HEK293 (cell line): Measurements from ENCODE around the gene TBXA2R.

Experiments
- BCL11A ChIP-seq: fragments of 450-650 bp; formaldehyde crosslinking; IDR thresholded peaks from 2 replicates; pipeline ENCODE4 v1.5.1; 2016; ENCODE audit warnings: low read depth, missing biosample characterization, missing genetic modification characterization
- BCL11B ChIP-seq: fragments of 450-650 bp; formaldehyde crosslinking; IDR thresholded peaks from 2 replicates; pipeline ENCODE4 v1.5.1; 2016; ENCODE audit warnings: low read depth, missing biosample characterization, missing genetic modification characterization
- GLIS2 ChIP-seq: fragments of 450-650 bp; formaldehyde crosslinking; IDR thresholded peaks from 2 replicates; pipeline ENCODE4 v1.5.1; 2016; ENCODE audit warnings: missing biosample characterization, missing genetic modification characterization
- HOXA7 ChIP-seq: sonication (generic); formaldehyde crosslinking; IDR thresholded peaks from 2 replicates; pipeline ENCODE4 v1.8.1; 2022; ENCODE audit warnings: missing genetic modification reagents, borderline replicate concordance
- OSR2 ChIP-seq: fragments of 450-650 bp; formaldehyde crosslinking; IDR thresholded peaks from 2 replicates; pipeline ENCODE4 v1.5.1; 2016; ENCODE audit warnings: missing biosample characterization, missing genetic modification characterization
- SP3 ChIP-seq: fragments of 450-650 bp; formaldehyde crosslinking; IDR thresholded peaks from 2 replicates; pipeline ENCODE4 v1.5.1; 2016; ENCODE audit warnings: missing biosample characterization, missing genetic modification characterization
- ZBTB1 ChIP-seq: fragments of 450-650 bp; formaldehyde crosslinking; IDR thresholded peaks from 2 replicates; pipeline ENCODE4 v1.5.1; 2016; ENCODE audit warnings: missing biosample characterization, missing genetic modification characterization
- ZBTB11 ChIP-seq: fragments of 450-650 bp; formaldehyde crosslinking; conservative IDR thresholded peaks from 2 replicates; pipeline ENCODE4 v1.5.1; 2016; ENCODE audit warnings: low read depth, missing biosample characterization, missing genetic modification characterization
- ZBTB48 ChIP-seq: fragments of 450-650 bp; formaldehyde crosslinking; IDR thresholded peaks from 2 replicates; pipeline ENCODE4 v1.5.1; 2016; ENCODE audit warnings: missing biosample characterization, missing genetic modification characterization
- ZBTB7A ChIP-seq: fragments of 450-650 bp; formaldehyde crosslinking; IDR thresholded peaks from 2 replicates; pipeline ENCODE4 v1.5.1; 2016; ENCODE audit warnings: low read depth, missing biosample characterization, missing genetic modification characterization
- ZFP41 ChIP-seq: fragments of 450-650 bp; formaldehyde crosslinking; IDR thresholded peaks from 2 replicates; pipeline ENCODE4 v1.5.1; 2016; ENCODE audit warnings: missing biosample characterization, missing genetic modification characterization, borderline replicate concordance
- ZNF121 ChIP-seq: fragments of 450-650 bp; formaldehyde crosslinking; IDR thresholded peaks from 2 replicates; pipeline ENCODE4 v1.5.1; 2016; ENCODE audit warnings: missing biosample characterization, missing genetic modification characterization
- ZNF133 ChIP-seq: fragments of 450-650 bp; formaldehyde crosslinking; IDR thresholded peaks from 2 replicates; pipeline ENCODE4 v1.5.1; 2016; ENCODE audit warnings: missing biosample characterization, missing genetic modification characterization
- ZNF146 ChIP-seq: fragments of 450-650 bp; formaldehyde crosslinking; IDR thresholded peaks from 2 replicates; pipeline ENCODE4 v1.5.1; 2016; ENCODE audit warnings: missing biosample characterization, missing genetic modification characterization
- ZNF157 ChIP-seq: fragments of 450-650 bp; formaldehyde crosslinking; IDR thresholded peaks from 2 replicates; pipeline ENCODE4 v1.5.1; 2016; ENCODE audit warnings: missing biosample characterization, missing genetic modification characterization
- ZNF184 ChIP-seq: fragments of 450-650 bp; IDR thresholded peaks from 2 replicates; pipeline ENCODE4 v1.5.1; 2018; ENCODE audit warnings: missing biosample characterization, mild to moderate bottlenecking, missing genetic modification characterization
- ZNF248 ChIP-seq: fragments of 450-650 bp; formaldehyde crosslinking; IDR thresholded peaks from 2 replicates; pipeline ENCODE4 v1.5.1; 2017; ENCODE audit warnings: missing biosample characterization, missing genetic modification characterization
- ZNF335 ChIP-seq: fragments of 450-650 bp; formaldehyde crosslinking; conservative IDR thresholded peaks from 2 replicates; pipeline ENCODE4 v1.5.1; 2016; ENCODE audit warnings: missing biosample characterization, missing genetic modification characterization
- ZNF341 ChIP-seq: fragments of 450-650 bp; formaldehyde crosslinking; IDR thresholded peaks from 2 replicates; pipeline ENCODE4; 2016; ENCODE audit warnings: low read depth, missing biosample characterization, missing genetic modification characterization
- ZNF362 ChIP-seq: fragments of 450-650 bp; formaldehyde crosslinking; IDR thresholded peaks from 2 replicates; pipeline ENCODE4 v1.5.1; 2016; ENCODE audit warnings: missing biosample characterization, missing genetic modification characterization
- ZNF416 ChIP-seq: fragments of 450-650 bp; formaldehyde crosslinking; IDR thresholded peaks from 2 replicates; pipeline ENCODE4 v1.5.1; 2016; ENCODE audit warnings: missing biosample characterization, missing genetic modification characterization
- ZNF473 ChIP-seq: fragments of 450-650 bp; formaldehyde crosslinking; IDR thresholded peaks from 2 replicates; pipeline ENCODE4 v1.5.1; 2017; ENCODE audit warnings: missing biosample characterization, missing genetic modification characterization
- ZNF530 ChIP-seq: fragments of 450-650 bp; formaldehyde crosslinking; IDR thresholded peaks from 2 replicates; pipeline ENCODE4 v1.5.1; 2016; ENCODE audit warnings: low read depth, missing biosample characterization, missing genetic modification characterization
- ZNF544 ChIP-seq: fragments of 450-650 bp; formaldehyde crosslinking; IDR thresholded peaks from 2 replicates; pipeline ENCODE4 v1.5.0; 2017; ENCODE audit warnings: missing biosample characterization, missing genetic modification characterization
- ZNF555 ChIP-seq: fragments of 450-650 bp; formaldehyde crosslinking; conservative IDR thresholded peaks from 2 replicates; pipeline ENCODE4 v1.5.1; 2017; ENCODE audit warnings: missing biosample characterization, mild to moderate bottlenecking, missing genetic modification characterization, inconsistent platforms
- ZNF623 ChIP-seq: fragments of 450-650 bp; formaldehyde crosslinking; IDR thresholded peaks from 2 replicates; pipeline ENCODE4 v1.5.1; 2016; ENCODE audit warnings: missing biosample characterization, missing genetic modification characterization
- ZNF692 ChIP-seq: fragments of 450-650 bp; formaldehyde crosslinking; IDR thresholded peaks from 2 replicates; pipeline ENCODE4 v1.5.1; 2016; ENCODE audit warnings: missing biosample characterization, missing genetic modification characterization
- TF ChIP-seq, protein P1 (sequence below): fragments of 450-650 bp; formaldehyde crosslinking; IDR thresholded peaks from 2 replicates; pipeline ENCODE4 v1.5.1; 2017; ENCODE audit warnings: missing biosample characterization, missing genetic modification characterization
- TF ChIP-seq, protein P2 (sequence below): fragments of 450-650 bp; IDR thresholded peaks from 2 replicates; pipeline ENCODE4 v1.5.1; 2018; ENCODE audit warnings: missing biosample characterization, mild to moderate bottlenecking, missing genetic modification characterization
- TF ChIP-seq, protein P3 (sequence below): fragments of 450-650 bp; formaldehyde crosslinking; IDR thresholded peaks from 2 replicates; pipeline ENCODE4 v1.5.1; 2017; ENCODE audit warnings: missing biosample characterization, mild to moderate bottlenecking, missing genetic modification characterization, moderate library complexity

TBXA2R gene

DNA sequence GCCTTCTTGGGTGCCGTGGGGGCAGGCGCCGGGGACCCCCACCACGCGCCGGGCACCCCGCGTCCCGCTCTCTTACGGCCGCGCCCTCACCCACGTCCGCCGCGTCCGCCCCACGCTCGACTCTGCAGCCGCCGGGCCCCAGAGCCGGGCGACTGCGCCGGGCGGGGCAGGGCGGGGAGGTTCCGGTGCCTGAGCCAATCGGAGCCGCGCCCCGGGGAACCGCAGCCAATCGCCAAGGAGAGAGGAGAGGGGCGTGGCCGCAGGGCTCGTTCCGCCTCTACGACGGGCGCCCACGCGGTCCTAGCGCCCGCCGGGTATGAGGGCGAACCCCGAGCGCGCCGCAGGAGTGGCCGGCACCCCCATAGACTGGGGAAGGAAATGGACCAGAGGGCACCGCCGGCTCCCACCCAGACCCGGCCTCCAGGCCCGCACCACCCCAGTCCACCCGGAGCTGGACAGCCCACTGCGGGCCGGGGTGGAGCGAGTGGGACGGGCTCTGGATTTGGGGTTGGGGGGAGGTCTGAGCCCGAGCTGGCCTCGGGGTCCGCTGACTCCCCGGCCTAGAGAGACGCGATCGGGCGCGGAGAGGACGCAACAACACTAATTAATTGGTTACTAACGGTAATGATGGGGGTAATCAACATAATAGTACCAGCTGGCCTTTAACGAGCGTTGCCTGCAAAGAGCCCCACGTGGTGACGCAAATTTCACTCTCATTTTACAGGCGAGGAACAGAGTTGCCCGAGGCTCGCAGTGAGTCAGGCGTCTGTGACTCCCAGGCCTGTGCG is 49.0 kb downstream of the TBXA2R start, which contains the start of gene MFSD12 (continued):
- TF ChIP-seq ZNF335 (tag by site-specific recombination): peak; percentile 99
- no peak for TF ChIP-seq ZNF555 (tag by site-specific recombination)
- TF ChIP-seq, protein P1, sequence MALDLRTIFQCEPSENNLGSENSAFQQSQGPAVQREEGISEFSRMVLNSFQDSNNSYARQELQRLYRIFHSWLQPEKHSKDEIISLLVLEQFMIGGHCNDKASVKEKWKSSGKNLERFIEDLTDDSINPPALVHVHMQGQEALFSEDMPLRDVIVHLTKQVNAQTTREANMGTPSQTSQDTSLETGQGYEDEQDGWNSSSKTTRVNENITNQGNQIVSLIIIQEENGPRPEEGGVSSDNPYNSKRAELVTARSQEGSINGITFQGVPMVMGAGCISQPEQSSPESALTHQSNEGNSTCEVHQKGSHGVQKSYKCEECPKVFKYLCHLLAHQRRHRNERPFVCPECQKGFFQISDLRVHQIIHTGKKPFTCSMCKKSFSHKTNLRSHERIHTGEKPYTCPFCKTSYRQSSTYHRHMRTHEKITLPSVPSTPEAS (tag by site-specific recombination): no peak
- TF ChIP-seq ZBTB7A: peak; percentile 79; the same call in 1 of the 2 replicates
- no peak for TF ChIP-seq ZNF544 (tag by site-specific recombination)
- no peak for TF ChIP-seq ZNF248 (tag by site-specific recombination)
- no peak for TF ChIP-seq ZBTB48
- TF ChIP-seq BCL11A (tag by site-specific recombination): no peak
- TF ChIP-seq ZNF146: no peak
- TF ChIP-seq ZNF473: no peak
- TF ChIP-seq ZNF416 (tag by site-specific recombination): no peak
- peak; percentile 98 for TF ChIP-seq SP3 (tag by site-specific recombination)
- no peak for TF ChIP-seq ZNF157 (tag by site-specific recombination)
- TF ChIP-seq ZNF362 (tag by site-specific recombination): no peak
- TF ChIP-seq ZNF133 (tag by site-specific recombination): no peak
- TF ChIP-seq, protein P2, sequence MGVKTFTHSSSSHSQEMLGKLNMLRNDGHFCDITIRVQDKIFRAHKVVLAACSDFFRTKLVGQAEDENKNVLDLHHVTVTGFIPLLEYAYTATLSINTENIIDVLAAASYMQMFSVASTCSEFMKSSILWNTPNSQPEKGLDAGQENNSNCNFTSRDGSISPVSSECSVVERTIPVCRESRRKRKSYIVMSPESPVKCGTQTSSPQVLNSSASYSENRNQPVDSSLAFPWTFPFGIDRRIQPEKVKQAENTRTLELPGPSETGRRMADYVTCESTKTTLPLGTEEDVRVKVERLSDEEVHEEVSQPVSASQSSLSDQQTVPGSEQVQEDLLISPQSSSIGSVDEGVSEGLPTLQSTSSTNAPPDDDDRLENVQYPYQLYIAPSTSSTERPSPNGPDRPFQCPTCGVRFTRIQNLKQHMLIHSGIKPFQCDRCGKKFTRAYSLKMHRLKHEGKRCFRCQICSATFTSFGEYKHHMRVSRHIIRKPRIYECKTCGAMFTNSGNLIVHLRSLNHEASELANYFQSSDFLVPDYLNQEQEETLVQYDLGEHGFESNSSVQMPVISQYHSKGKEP (tag by site-specific recombination): no peak
- no peak for TF ChIP-seq ZFP41 (tag by site-specific recombination)
- no peak for TF ChIP-seq HOXA7 (CRISPR knock-in tag)
- 0 out of 2 replicates have a peak, but pooled peaks have one; percentile 13 for TF ChIP-seq BCL11B (tag by site-specific recombination)
- no peak for TF ChIP-seq ZNF530
- TF ChIP-seq GLIS2: peak; percentile 80
- no peak for TF ChIP-seq ZNF121
- TF ChIP-seq ZNF623 (tag by site-specific recombination): peak; percentile 37; the same call in 1 of the 2 replicates
- 0 out of 2 replicates have a peak, but pooled peaks have one; percentile 27 for TF ChIP-seq ZBTB1 (tag by site-specific recombination)
- peak; percentile 92 for TF ChIP-seq ZNF692 (tag by site-specific recombination)
- TF ChIP-seq ZNF184 (tag by site-specific recombination): no peak; the same call in 1 of the 2 replicates
- peak; percentile 36 for TF ChIP-seq ZBTB11 (tag by site-specific recombination)
- TF ChIP-seq ZNF341 (tag by site-specific recombination): no peak
- TF ChIP-seq OSR2: no peak
- TF ChIP-seq, protein P3, sequence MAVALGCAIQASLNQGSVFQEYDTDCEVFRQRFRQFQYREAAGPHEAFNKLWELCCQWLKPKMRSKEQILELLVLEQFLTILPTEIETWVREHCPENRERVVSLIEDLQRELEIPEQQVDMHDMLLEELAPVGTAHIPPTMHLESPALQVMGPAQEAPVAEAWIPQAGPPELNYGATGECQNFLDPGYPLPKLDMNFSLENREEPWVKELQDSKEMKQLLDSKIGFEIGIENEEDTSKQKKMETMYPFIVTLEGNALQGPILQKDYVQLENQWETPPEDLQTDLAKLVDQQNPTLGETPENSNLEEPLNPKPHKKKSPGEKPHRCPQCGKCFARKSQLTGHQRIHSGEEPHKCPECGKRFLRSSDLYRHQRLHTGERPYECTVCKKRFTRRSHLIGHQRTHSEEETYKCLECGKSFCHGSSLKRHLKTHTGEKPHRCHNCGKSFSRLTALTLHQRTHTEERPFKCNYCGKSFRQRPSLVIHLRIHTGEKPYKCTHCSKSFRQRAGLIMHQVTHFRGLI (tag by site-specific recombination): 0 out of 2 replicates have a peak, but pooled peaks have one; percentile 32
